Fibroblast of the aortic adventitia (primary cell): ENCODE measurements around the gene S100G. TPM values are rescaled to one million over a fixed set of nuclear protein-coding genes. Genes with fewer than 3 reads are reported as not detected.

Source experiments
- DNase-seq: peaks from one replicate; pipeline ENCODE4 v3.0.0-alpha.2; 2010; ENCODE audit warnings: low read depth
- H3K4me3 ChIP-seq: 2 replicates; pipeline ENCODE4 v1.5.1; 2011; ENCODE audit warnings: low read depth, mild to moderate bottlenecking, control low read depth, low read length, moderate library complexity
- total RNA-seq: library from RNA; depleted of rRNA; stranded (reverse); fragments of >200 nt; gene quantifications from 2 replicates; pipeline ENCODE4 v1.2.3, GENCODE V29; 2012; ENCODE audit warnings: low replicate concordance
- TF ChIP-seq, protein P1 (sequence below): IDR thresholded peaks from 2 replicates; pipeline ENCODE4 v1.5.1; 2011; ENCODE audit warnings: mild to moderate bottlenecking, low read length, control low read depth, inconsistent platforms; ENCODE audit not compliant: insufficient read depth

Gene S100G
- total RNA-seq, 1 donor, result not detected

GRCh38 chrX:16678689-16679088 is 28.7 kb downstream of the S100G start:
- TF ChIP-seq, protein P1, sequence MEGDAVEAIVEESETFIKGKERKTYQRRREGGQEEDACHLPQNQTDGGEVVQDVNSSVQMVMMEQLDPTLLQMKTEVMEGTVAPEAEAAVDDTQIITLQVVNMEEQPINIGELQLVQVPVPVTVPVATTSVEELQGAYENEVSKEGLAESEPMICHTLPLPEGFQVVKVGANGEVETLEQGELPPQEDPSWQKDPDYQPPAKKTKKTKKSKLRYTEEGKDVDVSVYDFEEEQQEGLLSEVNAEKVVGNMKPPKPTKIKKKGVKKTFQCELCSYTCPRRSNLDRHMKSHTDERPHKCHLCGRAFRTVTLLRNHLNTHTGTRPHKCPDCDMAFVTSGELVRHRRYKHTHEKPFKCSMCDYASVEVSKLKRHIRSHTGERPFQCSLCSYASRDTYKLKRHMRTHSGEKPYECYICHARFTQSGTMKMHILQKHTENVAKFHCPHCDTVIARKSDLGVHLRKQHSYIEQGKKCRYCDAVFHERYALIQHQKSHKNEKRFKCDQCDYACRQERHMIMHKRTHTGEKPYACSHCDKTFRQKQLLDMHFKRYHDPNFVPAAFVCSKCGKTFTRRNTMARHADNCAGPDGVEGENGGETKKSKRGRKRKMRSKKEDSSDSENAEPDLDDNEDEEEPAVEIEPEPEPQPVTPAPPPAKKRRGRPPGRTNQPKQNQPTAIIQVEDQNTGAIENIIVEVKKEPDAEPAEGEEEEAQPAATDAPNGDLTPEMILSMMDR, result no peak
- DNase-seq, result no peak
- no peak overlapping the region for H3K4me3 ChIP-seq

GRCh38 chrX:16683007-16683664 is 33.2 kb downstream of the S100G start:
- TF ChIP-seq, protein P1, result no peak
- H3K4me3 ChIP-seq, result no peak overlapping the region
- no peak for DNase-seq

DNA sequence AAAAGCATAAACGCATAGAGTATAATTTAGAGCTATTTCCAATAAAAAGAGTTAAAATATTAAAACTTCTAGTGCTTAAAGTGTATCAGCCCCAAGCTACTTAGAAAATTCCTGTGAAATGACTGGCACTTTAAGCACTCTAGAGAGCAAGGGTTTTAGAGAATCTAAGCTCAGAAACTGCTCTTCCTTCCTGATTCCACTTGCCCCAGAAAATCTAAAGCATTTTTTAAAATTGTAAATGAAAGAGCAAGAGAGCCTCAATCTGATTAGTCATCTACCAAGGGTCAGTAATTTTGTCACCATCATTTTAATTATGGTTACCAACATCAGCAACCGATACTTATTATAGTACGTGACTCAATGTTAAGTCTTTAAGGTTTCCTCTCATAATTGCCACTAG is 37.6 kb downstream of the S100G start:
- no peak for DNase-seq
- H3K4me3 ChIP-seq, result no peak overlapping the region
- TF ChIP-seq, protein P1, result no peak

DNA sequence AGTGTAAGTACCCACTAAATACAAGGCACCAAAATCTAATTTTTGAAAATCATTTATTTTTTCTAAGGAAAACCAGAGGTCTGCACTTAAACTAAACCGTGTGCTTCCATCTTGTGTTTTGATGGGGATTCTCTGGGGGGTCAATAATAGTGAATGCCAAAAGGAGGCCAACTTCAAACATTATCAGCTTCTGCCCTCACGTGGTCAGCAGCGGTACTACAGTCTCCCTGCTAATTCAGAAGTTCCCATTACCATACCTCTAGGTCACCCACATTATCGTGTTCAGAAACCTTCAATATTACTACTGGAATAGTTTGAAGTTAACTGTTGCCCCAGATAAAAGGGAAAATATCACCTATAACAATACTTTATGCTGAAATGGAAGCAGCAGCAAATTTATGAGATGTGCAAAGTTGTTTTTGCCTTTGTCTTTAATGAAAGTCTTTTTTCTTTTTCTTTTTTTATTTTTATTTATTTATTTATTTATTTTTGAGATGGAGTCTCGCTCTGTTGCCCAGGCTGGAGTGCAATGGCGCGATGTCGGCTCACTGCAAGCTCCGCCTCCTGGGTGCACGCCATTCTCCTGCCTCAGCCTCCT is 45.2 kb downstream of the S100G start:
- no peak overlapping the region for H3K4me3 ChIP-seq
- peak; percentile 70 for DNase-seq
- TF ChIP-seq, protein P1, result peak; percentile 94

- no peak for DNase-seq
- H3K4me3 ChIP-seq, result no peak overlapping the region
- TF ChIP-seq, protein P1, result no peak
Measured at GRCh38 chrX:16696956-16697355, 47.0 kb downstream of the S100G start.

- TF ChIP-seq, protein P1, result no peak
- H3K4me3 ChIP-seq, result no peak overlapping the region
- no peak for DNase-seq
Measured at GRCh38 chrX:16699389-16699788, 49.4 kb downstream of the S100G start.
